Superior temporal gyrus (tissue), 1 donor: ENCODE results near the gene MAN2B2.

ENCODE experiments used
- DNase-seq: peaks from one replicate; pipeline ENCODE4 v3.0.0-alpha.2; 2016; ENCODE audit errors: extremely low spot score

Gene MAN2B2

GRCh38 chr4:6567218-6567617, 7.8 kb upstream of the MAN2B2 start:
- no peak for DNase-seq

- no peak for DNase-seq
Measured at GRCh38 chr4:6568148-6568547, 6.8 kb upstream of the MAN2B2 start.

- DNase-seq, result no peak
Measured at GRCh38 chr4:6568689-6569332, 6.2 kb upstream of the MAN2B2 start.

GRCh38 chr4:6571608-6572007, 3.4 kb upstream of the MAN2B2 start:
- no peak for DNase-seq

- DNase-seq, result no peak
Measured at GRCh38 chr4:6573551-6573950, 1.4 kb upstream of the MAN2B2 start.

GRCh38 chr4:6573986-6574746, 823 bp upstream of the MAN2B2 start:
- DNase-seq, result no peak

GRCh38 chr4:6575503-6576240, 683 bp downstream of the MAN2B2 start:
- no peak for DNase-seq

GRCh38 chr4:6576512-6576911, 1.5 kb downstream of the MAN2B2 start:
- no peak for DNase-seq

GRCh38 chr4:6576932-6577331, 1.9 kb downstream of the MAN2B2 start:
- DNase-seq, result no peak

- DNase-seq, result no peak
Measured at GRCh38 chr4:6577409-6577808, 2.4 kb downstream of the MAN2B2 start.

- no peak for DNase-seq
Measured at GRCh38 chr4:6578221-6578620, 3.2 kb downstream of the MAN2B2 start.

- DNase-seq, result no peak
Measured at GRCh38 chr4:6580353-6580752, 5.4 kb downstream of the MAN2B2 start.

GRCh38 chr4:6581566-6582121, 6.7 kb downstream of the MAN2B2 start:
- no peak for DNase-seq

GRCh38 chr4:6582889-6583490, 8.0 kb downstream of the MAN2B2 start:
- no peak for DNase-seq

- DNase-seq, result no peak
Measured at GRCh38 chr4:6584865-6585264, 9.9 kb downstream of the MAN2B2 start.

GRCh38 chr4:6586715-6587325, 11.8 kb downstream of the MAN2B2 start:
- no peak for DNase-seq

- no peak for DNase-seq
Measured at GRCh38 chr4:6589444-6589843, 14.5 kb downstream of the MAN2B2 start.

- no peak for DNase-seq
Measured at GRCh38 chr4:6591313-6591712, 16.3 kb downstream of the MAN2B2 start.

GRCh38 chr4:6591781-6592180, 16.8 kb downstream of the MAN2B2 start:
- DNase-seq, result no peak

- no peak for DNase-seq
Measured at GRCh38 chr4:6592804-6593563, 18.0 kb downstream of the MAN2B2 start.

GRCh38 chr4:6594341-6594740, 19.4 kb downstream of the MAN2B2 start:
- no peak for DNase-seq
